SK-N-MC (cell line): ENCODE measurements around the gene C1orf116.

Source experiments
- EZH2 ChIP-seq: fragments of 200-600 bp; sonication (generic); IDR thresholded peaks from one replicate; pipeline ENCODE4 v1.6.1; 2017; ENCODE audit warnings: antibody characterized with exemption
- FOXP2 ChIP-seq: optimal IDR thresholded peaks from 2 replicates; pipeline ENCODE3; 2011; ENCODE audit warnings: mild to moderate bottlenecking, moderate library complexity; ENCODE audit not compliant: insufficient read depth; ENCODE audit errors: extremely low read length, control extremely low read depth
- POLR2AphosphoS5 ChIP-seq: IDR thresholded peaks from 2 replicates; pipeline ENCODE4 v1.6.1; 2012; ENCODE audit warnings: mild to moderate bottlenecking, low read depth, low read length, borderline replicate concordance

GRCh38 chr1:207036865-207037264, 4.3 kb upstream of the C1orf116 start:
- no peak for TF ChIP-seq EZH2
- no peak for TF ChIP-seq POLR2AphosphoS5
- TF ChIP-seq FOXP2: no peak
